HEK293T (cell line): ENCODE results near the gene DTNBP1.

Experiments
- CTCF ChIA-PET: fragments of 350-600 bp; formaldehyde crosslinking; extraction: SDS; loops from one replicate; lab custom pipeline; 2021; ENCODE audit warnings: antibody characterized with exemption, inconsistent platforms; lab: Yijun Ruan, JAX
- POLR2A ChIA-PET: fragments of 350-600 bp; formaldehyde crosslinking; extraction: SDS; loops from one replicate; lab custom pipeline; 2020; ENCODE audit warnings: antibody characterized with exemption, inconsistent platforms; lab: Yijun Ruan, JAX
- DNase-seq: peaks from one replicate; pipeline ENCODE4 v3.0.0; 2012; ENCODE audit warnings: mixed read lengths; ENCODE audit errors: extremely low spot score
- BHLHE40 ChIP-seq: fragments of 450-650 bp; IDR thresholded peaks from 2 replicates; pipeline ENCODE4 v1.6.1; 2016; ENCODE audit warnings: mild to moderate bottlenecking, moderate library complexity, borderline replicate concordance
- CTBP1 ChIP-seq: fragments of 450-650 bp; IDR thresholded peaks from 2 replicates; pipeline ENCODE4 v1.6.1; 2016; ENCODE audit warnings: borderline replicate concordance
- ELF4 ChIP-seq: fragments of 450-650 bp; IDR thresholded peaks from 2 replicates; pipeline ENCODE4 v1.6.1; 2017; ENCODE audit warnings: antibody characterized with exemption
- FOXK2 ChIP-seq: fragments of 450-650 bp; IDR thresholded peaks from 2 replicates; pipeline ENCODE4 v1.6.1; 2016; ENCODE audit warnings: mild to moderate bottlenecking
- HDGF ChIP-seq: fragments of 450-650 bp; IDR thresholded peaks from 2 replicates; pipeline ENCODE4 v1.6.1; 2017; ENCODE audit warnings: antibody characterized with exemption, borderline replicate concordance
- L3MBTL2 ChIP-seq: fragments of 450-650 bp; conservative IDR thresholded peaks from 2 replicates; pipeline ENCODE4 v1.6.1; 2016; ENCODE audit warnings: mild to moderate bottlenecking
- SP1 ChIP-seq: fragments of 450-650 bp; IDR thresholded peaks from 2 replicates; pipeline ENCODE4 v1.6.1; 2017
- SUZ12 ChIP-seq: fragments of 450-650 bp; IDR thresholded peaks from 2 replicates; pipeline ENCODE4 v1.6.1; 2016; ENCODE audit warnings: mild to moderate bottlenecking

The DTNBP1 gene

DNA sequence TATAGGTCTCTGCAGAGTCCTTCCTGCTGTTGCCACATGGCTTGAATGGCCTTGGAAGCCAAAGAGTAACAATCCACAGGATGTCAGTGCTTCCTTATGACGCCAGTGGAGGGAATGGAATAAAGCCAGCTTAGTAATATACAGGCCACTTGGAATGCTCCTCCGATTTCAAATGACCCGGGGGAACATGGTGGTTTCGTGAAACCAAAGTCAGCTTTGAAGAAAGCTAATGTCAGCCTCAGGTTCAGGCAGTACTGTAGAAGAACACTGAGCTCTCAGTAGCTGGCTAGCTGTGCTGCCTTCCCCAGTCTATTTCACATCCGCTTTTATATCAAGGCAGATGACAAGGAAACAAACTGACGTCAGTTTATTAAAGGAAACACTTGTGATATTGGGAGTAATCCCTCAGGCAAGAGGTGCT, 189.1 kb downstream of the DTNBP1 start:
- POLR2A ChIA-PET: no interaction called here
- CTCF ChIA-PET: no interaction called here
- DNase-seq: no peak
- TF ChIP-seq SP1 (no peak), L3MBTL2 (no peak), CTBP1 (no peak), SUZ12 (no peak), FOXK2 (no peak), BHLHE40 (no peak)

- no peak for TF ChIP-seq ELF4
- no peak for TF ChIP-seq HDGF
- ChIA-PET POLR2A (no interaction called here), CTCF (no interaction called here)
- DNase-seq: no peak
Observed at GRCh38 chr6:15473174-15473573, 189.7 kb downstream of the DTNBP1 start.
